Measurements from ENCODE around the gene HKDC1.

GRCh38 chr10:69172241-69172982 is 47.7 kb upstream of the HKDC1 start:
- TF ChIP-seq POLR2A (IDR thresholded peaks at IDR 0.05): no peak
- TF ChIP-seq, protein P1, sequence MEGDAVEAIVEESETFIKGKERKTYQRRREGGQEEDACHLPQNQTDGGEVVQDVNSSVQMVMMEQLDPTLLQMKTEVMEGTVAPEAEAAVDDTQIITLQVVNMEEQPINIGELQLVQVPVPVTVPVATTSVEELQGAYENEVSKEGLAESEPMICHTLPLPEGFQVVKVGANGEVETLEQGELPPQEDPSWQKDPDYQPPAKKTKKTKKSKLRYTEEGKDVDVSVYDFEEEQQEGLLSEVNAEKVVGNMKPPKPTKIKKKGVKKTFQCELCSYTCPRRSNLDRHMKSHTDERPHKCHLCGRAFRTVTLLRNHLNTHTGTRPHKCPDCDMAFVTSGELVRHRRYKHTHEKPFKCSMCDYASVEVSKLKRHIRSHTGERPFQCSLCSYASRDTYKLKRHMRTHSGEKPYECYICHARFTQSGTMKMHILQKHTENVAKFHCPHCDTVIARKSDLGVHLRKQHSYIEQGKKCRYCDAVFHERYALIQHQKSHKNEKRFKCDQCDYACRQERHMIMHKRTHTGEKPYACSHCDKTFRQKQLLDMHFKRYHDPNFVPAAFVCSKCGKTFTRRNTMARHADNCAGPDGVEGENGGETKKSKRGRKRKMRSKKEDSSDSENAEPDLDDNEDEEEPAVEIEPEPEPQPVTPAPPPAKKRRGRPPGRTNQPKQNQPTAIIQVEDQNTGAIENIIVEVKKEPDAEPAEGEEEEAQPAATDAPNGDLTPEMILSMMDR (IDR thresholded peaks at IDR 0.05): no peak
